PC-9 (cell line): ENCODE results near the gene MST1R. TPM values are rescaled to one million over a fixed set of nuclear protein-coding genes. Genes with fewer than 3 reads are reported as not detected.

Experiments used
- BruUV-seq: library from RNA; stranded (reverse); fragments of 400-500 nt; replicated peaks from 2 replicates; lab custom pipeline; 2021; lab: Mats Ljungman, UMichigan
- CTCF ChIA-PET: fragments of 300-600 bp; sonication (Branson Sonifier 250); formaldehyde crosslinking; loops from one replicate; lab custom pipeline; 2022; ENCODE audit warnings: antibody characterized with exemption; lab: Charles Lee
- POLR2A ChIA-PET: fragments of 300-600 bp; sonication (Branson Sonifier 250); formaldehyde crosslinking; loops from one replicate; lab custom pipeline; 2022; ENCODE audit warnings: antibody characterized with exemption; ENCODE audit not compliant: unreplicated experiment; lab: Charles Lee
- DNase-seq, 2 experiments: peaks; one replicate each; pipeline versions ENCODE4 v3.0.0 to v3.0.0-alpha.2; 2015 to 2022; ENCODE audit warnings: mixed read lengths in 1 of 2
- H2AFZ ChIP-seq: fragments of 200-600 bp; sonication (generic); 2 replicates; pipeline ENCODE4 v1.8.1; 2017; ENCODE audit warnings: antibody characterized with exemption
- H3F3A ChIP-seq: fragments of 200-600 bp; sonication (generic); 2 replicates; pipeline ENCODE4 v1.8.1; 2017; ENCODE audit warnings: antibody characterized with exemption, mild to moderate bottlenecking, low read depth; ENCODE audit not compliant: insufficient read depth
- H3K27ac ChIP-seq: fragments of 200-600 bp; sonication (generic); 2 replicates; pipeline ENCODE4 v1.6.1; 2016; ENCODE audit warnings: mixed run types
- H3K27me3 ChIP-seq: fragments of 200-600 bp; sonication (generic); 2 replicates; pipeline ENCODE4 v1.6.1; 2016; ENCODE audit warnings: low read depth, mixed run types; ENCODE audit not compliant: insufficient read depth
- H3K36me3 ChIP-seq: fragments of 200-600 bp; sonication (generic); 2 replicates; pipeline ENCODE4 v1.6.1; 2016; ENCODE audit warnings: low read depth, mixed run types
- H3K4me1 ChIP-seq: fragments of 200-600 bp; sonication (generic); replicated peaks from 2 replicates; pipeline ENCODE4 v1.6.1; 2016; ENCODE audit warnings: mixed run types; ENCODE audit not compliant: insufficient read depth
- H3K4me2 ChIP-seq: fragments of 200-600 bp; sonication (generic); 2 replicates; pipeline ENCODE4 v1.6.1; 2017; ENCODE audit warnings: mixed run types
- H3K4me3 ChIP-seq: fragments of 200-600 bp; sonication (generic); 2 replicates; pipeline ENCODE4 v1.6.1; 2016; ENCODE audit warnings: mixed run types
- H3K79me2 ChIP-seq: fragments of 200-600 bp; sonication (generic); 2 replicates; pipeline ENCODE4 v1.6.1; 2017; ENCODE audit warnings: low read depth, mixed run types
- H3K9me2 ChIP-seq: fragments of 200-600 bp; sonication (generic); 2 replicates; pipeline ENCODE4 v1.8.1; 2017; ENCODE audit warnings: mild to moderate bottlenecking; ENCODE audit not compliant: insufficient read depth
- H3K9me3 ChIP-seq: fragments of 200-600 bp; sonication (generic); 2 replicates; pipeline ENCODE4 v1.8.1; 2016; ENCODE audit warnings: low read depth; ENCODE audit not compliant: insufficient read depth
- H4K20me1 ChIP-seq: fragments of 200-600 bp; sonication (generic); 2 replicates; pipeline ENCODE4 v1.8.1; 2017; ENCODE audit not compliant: insufficient read depth
- EZH2 ChIP-seq: fragments of 200-600 bp; sonication (generic); IDR thresholded peaks from 2 replicates; pipeline ENCODE4 v1.8.0; 2017; ENCODE audit warnings: antibody characterized with exemption, low read depth
- intact Hi-C: fragments of 100-400 bp; cut with micrococcal nuclease; formaldehyde crosslinking; loops from one replicate; pipeline ENCODE4 v1.10.0; 2022; ENCODE audit not compliant: unreplicated experiment
- total RNA-seq: library from RNA; stranded (reverse); gene quantifications from 2 replicates; pipeline ENCODE4 v1.2.3, GENCODE V29; 2021
- TF ChIP-seq, protein P1 (sequence below): fragments of 200-600 bp; sonication (generic); conservative IDR thresholded peaks from 2 replicates; pipeline ENCODE4 v1.6.1; 2017; ENCODE audit warnings: mixed run types, antibody characterized with exemption, mild to moderate bottlenecking, moderate library complexity

MST1R gene
- total RNA-seq, 1 experiment from 2014 or later = 98.3 TPM

DNA sequence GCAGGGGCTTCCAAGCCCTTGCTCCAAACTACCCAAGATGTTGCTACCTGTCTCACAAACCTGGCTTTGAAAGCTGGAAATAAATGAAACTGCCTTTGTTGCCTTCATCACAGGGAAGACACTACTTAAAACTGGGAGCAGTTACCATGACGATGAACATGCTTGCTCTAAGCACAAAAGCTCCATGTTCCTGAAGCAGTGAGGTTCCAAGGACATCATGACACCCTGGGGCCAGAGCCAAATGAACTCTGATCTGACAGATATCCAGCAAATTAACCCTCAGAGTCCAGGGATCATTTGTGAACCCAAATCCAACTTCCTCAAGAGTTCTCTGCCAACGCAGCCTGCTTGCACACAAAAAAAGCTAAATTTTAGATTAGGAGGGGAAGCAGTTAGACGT is 58.0 kb downstream of the MST1R start:
- intact Hi-C loops = no loop called here
- DNase-seq = no peak
- no peak for TF ChIP-seq EZH2
- TF ChIP-seq, protein P1, sequence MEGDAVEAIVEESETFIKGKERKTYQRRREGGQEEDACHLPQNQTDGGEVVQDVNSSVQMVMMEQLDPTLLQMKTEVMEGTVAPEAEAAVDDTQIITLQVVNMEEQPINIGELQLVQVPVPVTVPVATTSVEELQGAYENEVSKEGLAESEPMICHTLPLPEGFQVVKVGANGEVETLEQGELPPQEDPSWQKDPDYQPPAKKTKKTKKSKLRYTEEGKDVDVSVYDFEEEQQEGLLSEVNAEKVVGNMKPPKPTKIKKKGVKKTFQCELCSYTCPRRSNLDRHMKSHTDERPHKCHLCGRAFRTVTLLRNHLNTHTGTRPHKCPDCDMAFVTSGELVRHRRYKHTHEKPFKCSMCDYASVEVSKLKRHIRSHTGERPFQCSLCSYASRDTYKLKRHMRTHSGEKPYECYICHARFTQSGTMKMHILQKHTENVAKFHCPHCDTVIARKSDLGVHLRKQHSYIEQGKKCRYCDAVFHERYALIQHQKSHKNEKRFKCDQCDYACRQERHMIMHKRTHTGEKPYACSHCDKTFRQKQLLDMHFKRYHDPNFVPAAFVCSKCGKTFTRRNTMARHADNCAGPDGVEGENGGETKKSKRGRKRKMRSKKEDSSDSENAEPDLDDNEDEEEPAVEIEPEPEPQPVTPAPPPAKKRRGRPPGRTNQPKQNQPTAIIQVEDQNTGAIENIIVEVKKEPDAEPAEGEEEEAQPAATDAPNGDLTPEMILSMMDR = no peak
- H3K27ac ChIP-seq = no peak overlapping the region
- no peaks in the 10 kb centered on the region for H3K9me2 ChIP-seq
- no peak overlapping the region for H3K4me3 ChIP-seq
- CTCF ChIA-PET = no interaction called here
- no peaks in the 10 kb centered on the region for H3K9me3 ChIP-seq
- 0 out of 2 replicates have a peak, but pooled peaks cover 3% of the 10 kb centered on the region for H3K36me3 ChIP-seq
- no peaks in the 10 kb centered on the region for H3K4me1 ChIP-seq
- H3K27me3 ChIP-seq = no peaks in the 10 kb centered on the region
- no TSS peak for BruUV-seq
- H3K79me2 ChIP-seq = no peaks in the 10 kb centered on the region
- no peak overlapping the region for H2AFZ ChIP-seq
- no peaks in the 10 kb centered on the region for H3F3A ChIP-seq
- H3K4me2 ChIP-seq = no peak overlapping the region
- POLR2A ChIA-PET = interaction anchor here (0.7 kb wide), 1 partner anchor 340 kb away, joined by 4 read pairs; no protein-coding TSS in a partner anchor
- H4K20me1 ChIP-seq = no peaks in the 10 kb centered on the region

DNA sequence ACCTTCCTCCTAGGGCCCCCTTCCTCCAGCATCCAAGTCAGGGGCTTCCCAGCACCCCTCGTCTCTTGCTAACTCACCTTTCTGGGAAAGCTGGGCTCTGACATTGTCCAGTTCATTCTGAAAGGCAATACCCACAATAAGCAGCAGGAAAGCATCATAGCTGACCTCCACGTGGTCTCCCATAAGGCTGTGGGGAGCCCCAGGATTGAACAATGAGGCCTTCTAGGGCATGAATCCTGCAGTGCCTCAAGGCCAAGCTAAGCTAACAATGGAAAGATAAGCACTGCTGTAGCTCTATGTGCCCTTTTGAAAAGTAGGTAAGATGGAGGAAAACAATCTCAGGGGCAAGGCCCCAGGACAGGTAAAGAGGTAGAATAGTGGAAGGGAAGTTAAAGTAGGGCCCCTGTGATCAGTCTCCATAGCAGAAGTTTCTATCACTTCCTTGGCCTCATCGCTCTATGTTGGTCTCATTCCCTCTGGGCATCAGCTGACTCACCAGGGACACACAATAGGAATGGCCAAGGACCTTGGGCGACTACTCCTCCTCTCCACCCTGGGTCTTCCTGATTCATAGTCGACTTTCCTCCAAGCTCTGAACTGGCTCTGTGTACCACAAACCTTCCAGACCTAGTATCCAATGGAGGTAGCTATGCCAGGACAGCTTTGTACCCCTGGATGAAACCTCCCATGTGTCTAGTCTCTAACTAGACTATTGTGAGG is 59.0 kb downstream of the MST1R start:
- CTCF ChIA-PET = no interaction called here
- no peak for TF ChIP-seq EZH2
- TF ChIP-seq, protein P1 = no peak
- no TSS peak for BruUV-seq
- DNase-seq = no peak
- H4K20me1 ChIP-seq = no peaks in the 10 kb centered on the region
- no peak overlapping the region for H3K4me3 ChIP-seq
- H3K9me3 ChIP-seq = no peaks in the 10 kb centered on the region
- H2AFZ ChIP-seq = no peak overlapping the region
- no peaks in the 10 kb centered on the region for H3K79me2 ChIP-seq
- H3K27me3 ChIP-seq = no peaks in the 10 kb centered on the region
- H3K4me2 ChIP-seq = no peak overlapping the region
- no peaks in the 10 kb centered on the region for H3F3A ChIP-seq
- intact Hi-C loops = no loop called here
- H3K9me2 ChIP-seq = no peaks in the 10 kb centered on the region
- POLR2A ChIA-PET = interaction anchor here (0.7 kb wide), 1 partner anchor 339 kb away, joined by 4 read pairs; no protein-coding TSS in a partner anchor
- H3K36me3 ChIP-seq = 0 out of 2 replicates have a peak, but pooled peaks cover 3% of the 10 kb centered on the region
- no peak overlapping the region for H3K27ac ChIP-seq
- H3K4me1 ChIP-seq = no peaks in the 10 kb centered on the region

DNA sequence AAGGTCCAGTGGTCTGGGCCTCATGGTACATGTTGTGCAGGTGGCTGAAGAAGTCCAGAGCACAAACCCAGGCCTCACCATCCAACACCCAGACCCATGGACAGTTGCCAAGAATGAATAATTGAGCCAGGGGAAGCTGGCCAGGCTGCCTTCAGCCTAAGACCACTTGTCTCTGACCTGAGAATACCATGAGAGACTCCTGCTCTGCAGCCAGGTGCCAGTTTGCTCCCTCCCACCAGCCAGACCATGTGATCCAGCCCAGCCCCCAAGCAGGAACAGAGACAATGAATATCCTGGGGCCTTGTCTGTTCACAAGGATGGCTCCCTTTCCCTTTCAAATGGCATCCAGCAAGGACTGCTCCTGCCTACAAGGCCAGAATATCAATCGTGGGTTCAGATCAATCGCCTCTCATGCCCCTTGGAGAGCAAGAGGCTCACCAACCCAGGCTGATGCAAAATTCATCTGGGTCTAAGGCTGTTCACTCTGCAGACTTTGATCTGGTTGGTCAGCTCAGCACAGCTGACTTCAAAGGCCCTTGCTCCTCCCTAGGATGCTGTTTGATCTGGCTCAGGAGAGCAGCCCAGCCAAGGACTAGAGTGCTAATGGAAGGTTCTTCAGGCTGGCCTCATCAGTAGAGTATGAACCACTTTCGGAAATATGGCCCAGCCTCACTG is 60.7 kb downstream of the MST1R start:
- TF ChIP-seq, protein P1 = no peak
- no peak for TF ChIP-seq EZH2
- H3K27me3 ChIP-seq = no peaks in the 10 kb centered on the region
- POLR2A ChIA-PET = no interaction called here
- no peaks in the 10 kb centered on the region for H4K20me1 ChIP-seq
- H3K9me3 ChIP-seq = no peaks in the 10 kb centered on the region
- no peaks in the 10 kb centered on the region for H3K79me2 ChIP-seq
- no peak overlapping the region for H2AFZ ChIP-seq
- H3K4me1 ChIP-seq = no peaks in the 10 kb centered on the region
- CTCF ChIA-PET = no interaction called here
- H3K27ac ChIP-seq = no peak overlapping the region
- 0 out of 2 replicates have a peak, but pooled peaks cover 3% of the 10 kb centered on the region for H3K36me3 ChIP-seq
- intact Hi-C loops = no loop called here
- BruUV-seq = no TSS peak
- no peaks in the 10 kb centered on the region for H3F3A ChIP-seq
- H3K4me3 ChIP-seq = no peak overlapping the region
- DNase-seq = no peak
- no peak overlapping the region for H3K4me2 ChIP-seq
- no peaks in the 10 kb centered on the region for H3K9me2 ChIP-seq
